SK-N-SH treated with all-trans-retinoic acid at 6 μM for 48 hours (cell line): ENCODE results near the gene UAP1.

Source experiments
- ATAC-seq: fragments of 200-7000 bp; cut with Tn5 transposase; 3 replicates; pipeline ENCODE4 v1.9.1; 2020; ENCODE audit warnings: mild to moderate bottlenecking, moderate library complexity
- ARNTL ChIP-seq: fragments of 450-650 bp; formaldehyde crosslinking; IDR thresholded peaks from 2 replicates; pipeline ENCODE4 v1.5.0; 2020; ENCODE audit warnings: low read depth, mild to moderate bottlenecking, moderate library complexity, borderline replicate concordance
- BACH2 ChIP-seq: fragments of 250-450 bp; sonication (Bioruptor Pico); IDR thresholded peaks from 2 replicates; pipeline ENCODE4 v1.9.0; 2021; ENCODE audit warnings: mild to moderate bottlenecking, borderline replicate concordance
- CSDC2 ChIP-seq: fragments of 250-450 bp; sonication (Bioruptor Pico); IDR thresholded peaks from 2 replicates; pipeline ENCODE4 v1.5.0; 2020; ENCODE audit warnings: mild to moderate bottlenecking, moderate library complexity
- ESRRG ChIP-seq: fragments of 250-450 bp; sonication (Bioruptor Pico); IDR thresholded peaks from 2 replicates; pipeline ENCODE4 v1.6.1; 2021; ENCODE audit warnings: mild to moderate bottlenecking
- GLIS3 ChIP-seq: fragments of 250-450 bp; sonication (Bioruptor Pico); IDR thresholded peaks from 2 replicates; pipeline ENCODE4 v1.5.0; 2020; ENCODE audit warnings: mild to moderate bottlenecking, moderate library complexity
- ISL1 ChIP-seq: fragments of 250-450 bp; sonication (Bioruptor Pico); IDR thresholded peaks from 2 replicates; pipeline ENCODE4 v2.1.2; 2022; ENCODE audit warnings: mild to moderate bottlenecking, moderate library complexity
- OSR1 ChIP-seq: fragments of 250-450 bp; sonication (Bioruptor Pico); IDR thresholded peaks from 2 replicates; pipeline ENCODE4 v1.8.0; 2022; ENCODE audit warnings: moderate library complexity, mild to moderate bottlenecking, inconsistent platforms
- PATZ1 ChIP-seq: fragments of 250-450 bp; sonication (Bioruptor Pico); IDR thresholded peaks from 2 replicates; pipeline ENCODE4 v1.8.0; 2020; ENCODE audit warnings: mild to moderate bottlenecking, moderate library complexity, borderline replicate concordance
- PPARA ChIP-seq: fragments of 250-450 bp; sonication (Bioruptor Pico); IDR thresholded peaks from 2 replicates; pipeline ENCODE4 v1.5.0; 2020; ENCODE audit warnings: mild to moderate bottlenecking, borderline replicate concordance
- RARB ChIP-seq: fragments of 250-450 bp; sonication (Bioruptor Pico); IDR thresholded peaks from 2 replicates; pipeline ENCODE4 v1.8.0; 2021; ENCODE audit warnings: mild to moderate bottlenecking, moderate library complexity
- SNAI2 ChIP-seq: fragments of 250-450 bp; sonication (Bioruptor Pico); IDR thresholded peaks from 2 replicates; pipeline ENCODE4 v1.5.0; 2020; ENCODE audit warnings: mild to moderate bottlenecking, moderate library complexity
- TOX ChIP-seq: fragments of 250-450 bp; sonication (Bioruptor Pico); IDR thresholded peaks from 2 replicates; pipeline ENCODE4 v1.8.0; 2021; ENCODE audit warnings: mild to moderate bottlenecking, moderate library complexity, borderline replicate concordance
- ZC3H10 ChIP-seq: fragments of 250-450 bp; sonication (Bioruptor Pico); IDR thresholded peaks from 2 replicates; pipeline ENCODE4 v1.5.1; 2021; ENCODE audit warnings: mild to moderate bottlenecking, moderate library complexity
- ZFP3 ChIP-seq: fragments of 250-450 bp; sonication (Bioruptor Pico); IDR thresholded peaks from 2 replicates; pipeline ENCODE4 v1.5.0; 2020; ENCODE audit warnings: mild to moderate bottlenecking, moderate library complexity
- ZFP30 ChIP-seq: fragments of 450-650 bp; formaldehyde crosslinking; IDR thresholded peaks from 2 replicates; pipeline ENCODE4 v1.5.0; 2022; ENCODE audit warnings: mild to moderate bottlenecking, moderate library complexity
- ZNF565 ChIP-seq: fragments of 450-650 bp; formaldehyde crosslinking; conservative IDR thresholded peaks from 2 replicates; pipeline ENCODE4 v1.5.0; 2020; ENCODE audit warnings: low read depth, mild to moderate bottlenecking, moderate library complexity
- ZNF70 ChIP-seq: fragments of 450-650 bp; formaldehyde crosslinking; IDR thresholded peaks from 2 replicates; pipeline ENCODE4 v1.5.0; 2020; ENCODE audit warnings: mild to moderate bottlenecking, moderate library complexity
- ZNF8 ChIP-seq: fragments of 450-650 bp; formaldehyde crosslinking; IDR thresholded peaks from 2 replicates; pipeline ENCODE4 v1.5.0; 2020; ENCODE audit warnings: mild to moderate bottlenecking, moderate library complexity
- TF ChIP-seq, protein P1 (sequence below): fragments of 250-450 bp; sonication (Bioruptor Pico); IDR thresholded peaks from 2 replicates; pipeline ENCODE4 v1.5.0; 2020; ENCODE audit warnings: mild to moderate bottlenecking, moderate library complexity
- TF ChIP-seq, protein P2 (sequence below): fragments of 250-450 bp; sonication (Bioruptor Pico); IDR thresholded peaks from 2 replicates; pipeline ENCODE4 v1.8.0; 2021; ENCODE audit warnings: low read depth, mild to moderate bottlenecking, moderate library complexity, borderline replicate concordance
- TF ChIP-seq, protein P3 (sequence below): fragments of 250-450 bp; sonication (Bioruptor Pico); IDR thresholded peaks from 2 replicates; pipeline ENCODE4 v1.5.1; 2020; ENCODE audit warnings: low read depth, mild to moderate bottlenecking, moderate library complexity
- TF ChIP-seq, protein P4 (sequence below): fragments of 250-450 bp; sonication (Bioruptor Pico); IDR thresholded peaks from 2 replicates; pipeline ENCODE4 v1.5.1; 2021; ENCODE audit warnings: mild to moderate bottlenecking, moderate library complexity

The UAP1 gene

DNA sequence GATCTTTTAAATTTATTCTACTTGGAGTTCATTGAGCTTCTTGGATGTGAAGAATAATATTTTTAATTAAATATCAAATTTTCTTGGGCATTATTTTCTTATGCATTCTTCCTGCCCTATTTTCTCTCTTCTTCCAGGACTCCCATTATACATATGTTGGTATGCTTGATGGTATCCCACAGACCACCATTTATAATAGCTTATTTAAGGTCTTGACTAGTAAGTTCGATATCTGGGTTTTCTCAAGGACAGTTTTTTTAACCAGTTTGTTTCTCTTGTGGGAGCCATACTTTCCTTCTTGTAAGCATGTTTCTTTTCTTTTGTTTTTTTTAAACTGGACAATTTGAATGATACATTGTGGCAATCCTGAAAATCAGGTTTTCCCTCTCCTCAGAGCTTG is 55.3 kb downstream of the UAP1 start:
- no peak for ATAC-seq
- TF ChIP-seq ZNF70 (CRISPR knock-in tag): no peak
- TF ChIP-seq, protein P1, sequence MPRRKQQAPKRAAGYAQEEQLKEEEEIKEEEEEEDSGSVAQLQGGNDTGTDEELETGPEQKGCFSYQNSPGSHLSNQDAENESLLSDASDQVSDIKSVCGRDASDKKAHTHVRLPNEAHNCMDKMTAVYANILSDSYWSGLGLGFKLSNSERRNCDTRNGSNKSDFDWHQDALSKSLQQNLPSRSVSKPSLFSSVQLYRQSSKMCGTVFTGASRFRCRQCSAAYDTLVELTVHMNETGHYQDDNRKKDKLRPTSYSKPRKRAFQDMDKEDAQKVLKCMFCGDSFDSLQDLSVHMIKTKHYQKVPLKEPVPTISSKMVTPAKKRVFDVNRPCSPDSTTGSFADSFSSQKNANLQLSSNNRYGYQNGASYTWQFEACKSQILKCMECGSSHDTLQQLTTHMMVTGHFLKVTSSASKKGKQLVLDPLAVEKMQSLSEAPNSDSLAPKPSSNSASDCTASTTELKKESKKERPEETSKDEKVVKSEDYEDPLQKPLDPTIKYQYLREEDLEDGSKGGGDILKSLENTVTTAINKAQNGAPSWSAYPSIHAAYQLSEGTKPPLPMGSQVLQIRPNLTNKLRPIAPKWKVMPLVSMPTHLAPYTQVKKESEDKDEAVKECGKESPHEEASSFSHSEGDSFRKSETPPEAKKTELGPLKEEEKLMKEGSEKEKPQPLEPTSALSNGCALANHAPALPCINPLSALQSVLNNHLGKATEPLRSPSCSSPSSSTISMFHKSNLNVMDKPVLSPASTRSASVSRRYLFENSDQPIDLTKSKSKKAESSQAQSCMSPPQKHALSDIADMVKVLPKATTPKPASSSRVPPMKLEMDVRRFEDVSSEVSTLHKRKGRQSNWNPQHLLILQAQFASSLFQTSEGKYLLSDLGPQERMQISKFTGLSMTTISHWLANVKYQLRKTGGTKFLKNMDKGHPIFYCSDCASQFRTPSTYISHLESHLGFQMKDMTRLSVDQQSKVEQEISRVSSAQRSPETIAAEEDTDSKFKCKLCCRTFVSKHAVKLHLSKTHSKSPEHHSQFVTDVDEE (CRISPR knock-in tag): no peak
- TF ChIP-seq SNAI2: no peak
- no peak for TF ChIP-seq ZNF8 (CRISPR knock-in tag)
- no peak for TF ChIP-seq ISL1
- TF ChIP-seq ESRRG (CRISPR knock-in tag): no peak
- no peak for TF ChIP-seq RARB (CRISPR knock-in tag)
- TF ChIP-seq, protein P2, sequence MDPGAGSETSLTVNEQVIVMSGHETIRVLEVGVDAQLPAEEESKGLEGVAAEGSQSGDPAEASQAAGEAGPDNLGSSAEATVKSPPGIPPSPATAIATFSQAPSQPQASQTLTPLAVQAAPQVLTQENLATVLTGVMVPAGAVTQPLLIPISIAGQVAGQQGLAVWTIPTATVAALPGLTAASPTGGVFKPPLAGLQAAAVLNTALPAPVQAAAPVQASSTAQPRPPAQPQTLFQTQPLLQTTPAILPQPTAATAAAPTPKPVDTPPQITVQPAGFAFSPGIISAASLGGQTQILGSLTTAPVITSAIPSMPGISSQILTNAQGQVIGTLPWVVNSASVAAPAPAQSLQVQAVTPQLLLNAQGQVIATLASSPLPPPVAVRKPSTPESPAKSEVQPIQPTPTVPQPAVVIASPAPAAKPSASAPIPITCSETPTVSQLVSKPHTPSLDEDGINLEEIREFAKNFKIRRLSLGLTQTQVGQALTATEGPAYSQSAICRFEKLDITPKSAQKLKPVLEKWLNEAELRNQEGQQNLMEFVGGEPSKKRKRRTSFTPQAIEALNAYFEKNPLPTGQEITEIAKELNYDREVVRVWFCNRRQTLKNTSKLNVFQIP (CRISPR knock-in tag): no peak
- no peak for TF ChIP-seq PATZ1 (CRISPR knock-in tag)
- no peak for TF ChIP-seq OSR1 (CRISPR knock-in tag)
- TF ChIP-seq GLIS3 (CRISPR knock-in tag): no peak

DNA sequence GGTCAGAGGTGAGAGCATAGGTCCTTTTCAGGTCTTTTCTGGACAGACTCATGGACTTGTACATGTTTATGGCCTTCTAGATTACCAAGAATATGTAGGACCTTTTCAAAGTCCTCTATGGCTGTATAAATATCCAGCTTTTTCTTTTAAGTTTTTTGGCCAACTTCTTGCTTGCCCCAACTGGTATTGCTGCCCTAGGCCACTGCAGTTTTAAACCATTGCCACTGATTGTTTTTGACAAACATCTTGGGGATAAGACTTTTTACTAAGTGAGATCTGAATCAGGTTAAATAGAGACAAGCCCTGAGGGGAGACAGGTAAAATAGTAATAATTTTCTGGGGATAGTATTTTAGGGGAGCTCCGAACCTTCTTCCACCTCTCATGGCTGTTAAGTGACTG is 56.0 kb downstream of the UAP1 start:
- no peak for TF ChIP-seq TOX (CRISPR knock-in tag)
- TF ChIP-seq RARB (CRISPR knock-in tag): no peak
- no peak for ATAC-seq

- TF ChIP-seq ARNTL (CRISPR knock-in tag): no peak
- TF ChIP-seq ZNF8 (CRISPR knock-in tag): no peak
- no peak for TF ChIP-seq BACH2 (CRISPR knock-in tag)
- TF ChIP-seq ZNF70 (CRISPR knock-in tag): no peak
- TF ChIP-seq ZC3H10 (CRISPR knock-in tag): no peak
- no peak for TF ChIP-seq RARB (CRISPR knock-in tag)
- no peak for TF ChIP-seq ZFP3 (CRISPR knock-in tag)
- TF ChIP-seq PPARA (CRISPR knock-in tag): no peak
- no peak for TF ChIP-seq ZFP30
- no peak for TF ChIP-seq TOX (CRISPR knock-in tag)
- TF ChIP-seq GLIS3 (CRISPR knock-in tag): no peak
- no peak for TF ChIP-seq ZNF565 (CRISPR knock-in tag)
- TF ChIP-seq CSDC2 (CRISPR knock-in tag): no peak
- no peak for TF ChIP-seq OSR1 (CRISPR knock-in tag)
- TF ChIP-seq ISL1: no peak
- TF ChIP-seq PATZ1 (CRISPR knock-in tag): no peak
- TF ChIP-seq ESRRG (CRISPR knock-in tag): no peak
- TF ChIP-seq, protein P3, sequence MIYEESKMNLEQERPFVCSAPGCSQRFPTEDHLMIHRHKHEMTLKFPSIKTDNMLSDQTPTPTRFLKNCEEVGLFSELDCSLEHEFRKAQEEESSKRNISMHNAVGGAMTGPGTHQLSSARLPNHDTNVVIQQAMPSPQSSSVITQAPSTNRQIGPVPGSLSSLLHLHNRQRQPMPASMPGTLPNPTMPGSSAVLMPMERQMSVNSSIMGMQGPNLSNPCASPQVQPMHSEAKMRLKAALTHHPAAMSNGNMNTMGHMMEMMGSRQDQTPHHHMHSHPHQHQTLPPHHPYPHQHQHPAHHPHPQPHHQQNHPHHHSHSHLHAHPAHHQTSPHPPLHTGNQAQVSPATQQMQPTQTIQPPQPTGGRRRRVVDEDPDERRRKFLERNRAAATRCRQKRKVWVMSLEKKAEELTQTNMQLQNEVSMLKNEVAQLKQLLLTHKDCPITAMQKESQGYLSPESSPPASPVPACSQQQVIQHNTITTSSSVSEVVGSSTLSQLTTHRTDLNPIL (CRISPR knock-in tag): no peak
- TF ChIP-seq, protein P4, sequence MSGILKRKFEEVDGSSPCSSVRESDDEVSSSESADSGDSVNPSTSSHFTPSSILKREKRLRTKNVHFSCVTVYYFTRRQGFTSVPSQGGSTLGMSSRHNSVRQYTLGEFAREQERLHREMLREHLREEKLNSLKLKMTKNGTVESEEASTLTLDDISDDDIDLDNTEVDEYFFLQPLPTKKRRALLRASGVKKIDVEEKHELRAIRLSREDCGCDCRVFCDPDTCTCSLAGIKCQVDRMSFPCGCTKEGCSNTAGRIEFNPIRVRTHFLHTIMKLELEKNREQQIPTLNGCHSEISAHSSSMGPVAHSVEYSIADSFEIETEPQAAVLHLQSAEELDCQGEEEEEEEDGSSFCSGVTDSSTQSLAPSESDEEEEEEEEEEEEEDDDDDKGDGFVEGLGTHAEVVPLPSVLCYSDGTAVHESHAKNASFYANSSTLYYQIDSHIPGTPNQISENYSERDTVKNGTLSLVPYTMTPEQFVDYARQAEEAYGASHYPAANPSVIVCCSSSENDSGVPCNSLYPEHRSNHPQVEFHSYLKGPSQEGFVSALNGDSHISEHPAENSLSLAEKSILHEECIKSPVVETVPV (CRISPR knock-in tag): no peak
- no peak for TF ChIP-seq SNAI2
- no peak for ATAC-seq
Observed at GRCh38 chr1:162619076-162619475, 57.6 kb downstream of the UAP1 start.
